ENCODE measurements around the gene IGF2BP1. TPM values are rescaled to one million over a fixed set of nuclear protein-coding genes. Genes with fewer than 3 reads are reported as not detected.

The IGF2BP1 gene
- total RNA-seq, 1 experiment from 2014 or later = not detected

- Histone ChIP-seq H3K36me3 (ENCODE audit: insufficient read depth, low read length) (no peaks in the 10 kb centered on the region), H3K4me1 (ENCODE audit: low read length) (no peaks in the 10 kb centered on the region), H3K27ac (ENCODE audit: low read length) (no peak overlapping the region), H4K20me1 (ENCODE audit: insufficient read depth, low read depth, low read length) (no peaks in the 10 kb centered on the region), H3K4me3 (ENCODE audit: low read length) (no peak overlapping the region), H3K9me2 (replicated peaks; ENCODE audit: insufficient read depth, low read length) (no peaks in the 10 kb centered on the region), H2AFZ (ENCODE audit: low read length) (no peak overlapping the region), H3K27me3 (ENCODE audit: low read length) (no peaks in the 10 kb centered on the region), H3K9ac (ENCODE audit: low read length) (no peak overlapping the region), H3K79me2 (ENCODE audit: low read length) (no peaks in the 10 kb centered on the region), H3K4me2 (ENCODE audit: low read depth, low read length, poor library complexity, severe bottlenecking) (no peak overlapping the region), H3K9me3 (ENCODE audit: low read length) (no peaks in the 10 kb centered on the region)
- DNase-seq = no peak
These were observed 3.9 kb upstream of the IGF2BP1 start for GRCh38 chr17:48993305-48993704.

GRCh38 chr17:48993951-48994350 is 3.2 kb upstream of the IGF2BP1 start:
- no peak for DNase-seq
- H3K27me3 ChIP-seq (ENCODE audit: low read length) = no peaks in the 10 kb centered on the region
- no peak overlapping the region for H3K27ac ChIP-seq (ENCODE audit: low read length)
- H3K4me3 ChIP-seq (ENCODE audit: low read length) = no peak overlapping the region
- H3K4me1 ChIP-seq (ENCODE audit: low read length) = no peaks in the 10 kb centered on the region
- H3K9ac ChIP-seq (ENCODE audit: low read length) = no peak overlapping the region
- no peaks in the 10 kb centered on the region for H3K79me2 ChIP-seq (ENCODE audit: low read length)
- no peak overlapping the region for H3K4me2 ChIP-seq (ENCODE audit: low read depth, low read length, poor library complexity, severe bottlenecking)
- H3K9me2 ChIP-seq (replicated peaks; ENCODE audit: insufficient read depth, low read length) = no peaks in the 10 kb centered on the region
- no peak overlapping the region for H2AFZ ChIP-seq (ENCODE audit: low read length)
- H3K36me3 ChIP-seq (ENCODE audit: insufficient read depth, low read length) = no peaks in the 10 kb centered on the region
- no peaks in the 10 kb centered on the region for H4K20me1 ChIP-seq (ENCODE audit: insufficient read depth, low read depth, low read length)
- H3K9me3 ChIP-seq (ENCODE audit: low read length) = no peaks in the 10 kb centered on the region

DNA sequence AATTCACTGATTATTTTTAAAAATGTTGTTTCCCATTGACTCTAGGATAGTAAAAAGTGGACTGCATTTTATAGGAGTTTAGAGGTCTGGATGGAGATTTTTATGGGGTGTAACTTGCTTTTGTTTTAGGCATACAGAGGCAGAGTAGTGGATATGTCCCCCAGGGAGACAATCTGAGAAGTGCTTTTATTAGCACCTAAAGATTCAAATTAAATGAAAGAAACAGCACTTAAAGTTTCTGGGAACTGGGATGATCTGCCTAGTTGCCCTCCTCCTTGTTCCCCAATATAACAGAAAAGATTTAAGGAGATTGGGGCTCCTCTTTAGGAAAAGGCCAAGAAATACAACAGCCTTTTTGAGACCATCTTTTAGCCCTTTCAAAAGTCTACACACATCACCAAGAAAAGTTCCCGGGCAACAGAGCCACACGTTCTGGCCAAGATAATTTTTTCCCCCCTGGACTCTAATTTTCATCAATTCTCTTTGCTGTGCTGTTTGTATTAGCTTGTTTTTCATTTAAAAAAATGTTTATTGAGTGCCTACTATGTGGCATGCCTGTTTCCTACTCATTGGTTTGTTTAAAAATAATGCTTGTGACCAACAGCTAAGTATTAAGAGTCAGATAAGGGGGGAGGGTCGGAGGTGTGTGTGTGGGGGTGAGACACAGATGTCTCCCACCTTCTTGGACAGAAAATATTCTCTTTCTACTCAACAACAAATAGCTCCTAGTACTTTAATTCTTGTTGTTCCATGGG is 2.5 kb upstream of the IGF2BP1 start:
- no peaks in the 10 kb centered on the region for H4K20me1 ChIP-seq (ENCODE audit: insufficient read depth, low read depth, low read length)
- no peaks in the 10 kb centered on the region for H3K9me2 ChIP-seq (replicated peaks; ENCODE audit: insufficient read depth, low read length)
- no peaks in the 10 kb centered on the region for H3K4me1 ChIP-seq (ENCODE audit: low read length)
- H2AFZ ChIP-seq (ENCODE audit: low read length) = no peak overlapping the region
- DNase-seq = no peak
- H3K4me3 ChIP-seq (ENCODE audit: low read length) = no peak overlapping the region
- no peaks in the 10 kb centered on the region for H3K79me2 ChIP-seq (ENCODE audit: low read length)
- H3K9ac ChIP-seq (ENCODE audit: low read length) = no peak overlapping the region
- no peaks in the 10 kb centered on the region for H3K9me3 ChIP-seq (ENCODE audit: low read length)
- H3K27ac ChIP-seq (ENCODE audit: low read length) = no peak overlapping the region
- H3K4me2 ChIP-seq (ENCODE audit: low read depth, low read length, poor library complexity, severe bottlenecking) = no peak overlapping the region
- no peaks in the 10 kb centered on the region for H3K27me3 ChIP-seq (ENCODE audit: low read length)
- no peaks in the 10 kb centered on the region for H3K36me3 ChIP-seq (ENCODE audit: insufficient read depth, low read length)

GRCh38 chr17:48995304-48995973 is 1.7 kb upstream of the IGF2BP1 start:
- no peak overlapping the region for H3K4me2 ChIP-seq (ENCODE audit: low read depth, low read length, poor library complexity, severe bottlenecking)
- no peak overlapping the region for H2AFZ ChIP-seq (ENCODE audit: low read length)
- no peak for DNase-seq
- H3K9me2 ChIP-seq (replicated peaks; ENCODE audit: insufficient read depth, low read length) = no peaks in the 10 kb centered on the region
- H3K4me1 ChIP-seq (ENCODE audit: low read length) = no peaks in the 10 kb centered on the region
- no peaks in the 10 kb centered on the region for H4K20me1 ChIP-seq (ENCODE audit: insufficient read depth, low read depth, low read length)
- H3K27me3 ChIP-seq (ENCODE audit: low read length) = no peaks in the 10 kb centered on the region
- H3K9me3 ChIP-seq (ENCODE audit: low read length) = no peaks in the 10 kb centered on the region
- H3K9ac ChIP-seq (ENCODE audit: low read length) = no peak overlapping the region
- H3K4me3 ChIP-seq (ENCODE audit: low read length) = no peak overlapping the region
- no peaks in the 10 kb centered on the region for H3K36me3 ChIP-seq (ENCODE audit: insufficient read depth, low read length)
- H3K27ac ChIP-seq (ENCODE audit: low read length) = no peak overlapping the region
- H3K79me2 ChIP-seq (ENCODE audit: low read length) = no peaks in the 10 kb centered on the region

GRCh38 chr17:48995974-48996721 is 1.0 kb upstream of the IGF2BP1 start:
- no peaks in the 10 kb centered on the region for H3K9me2 ChIP-seq (replicated peaks; ENCODE audit: insufficient read depth, low read length)
- H3K27ac ChIP-seq (ENCODE audit: low read length) = no peak overlapping the region
- H3K9ac ChIP-seq (ENCODE audit: low read length) = no peak overlapping the region
- no peaks in the 10 kb centered on the region for H3K9me3 ChIP-seq (ENCODE audit: low read length)
- no peak overlapping the region for H2AFZ ChIP-seq (ENCODE audit: low read length)
- H3K79me2 ChIP-seq (ENCODE audit: low read length) = no peaks in the 10 kb centered on the region
- H3K4me3 ChIP-seq (ENCODE audit: low read length) = no peak overlapping the region
- H4K20me1 ChIP-seq (ENCODE audit: insufficient read depth, low read depth, low read length) = no peaks in the 10 kb centered on the region
- no peaks in the 10 kb centered on the region for H3K27me3 ChIP-seq (ENCODE audit: low read length)
- no peak overlapping the region for H3K4me2 ChIP-seq (ENCODE audit: low read depth, low read length, poor library complexity, severe bottlenecking)
- H3K4me1 ChIP-seq (ENCODE audit: low read length) = no peaks in the 10 kb centered on the region
- no peak for DNase-seq
- no peaks in the 10 kb centered on the region for H3K36me3 ChIP-seq (ENCODE audit: insufficient read depth, low read length)

DNA sequence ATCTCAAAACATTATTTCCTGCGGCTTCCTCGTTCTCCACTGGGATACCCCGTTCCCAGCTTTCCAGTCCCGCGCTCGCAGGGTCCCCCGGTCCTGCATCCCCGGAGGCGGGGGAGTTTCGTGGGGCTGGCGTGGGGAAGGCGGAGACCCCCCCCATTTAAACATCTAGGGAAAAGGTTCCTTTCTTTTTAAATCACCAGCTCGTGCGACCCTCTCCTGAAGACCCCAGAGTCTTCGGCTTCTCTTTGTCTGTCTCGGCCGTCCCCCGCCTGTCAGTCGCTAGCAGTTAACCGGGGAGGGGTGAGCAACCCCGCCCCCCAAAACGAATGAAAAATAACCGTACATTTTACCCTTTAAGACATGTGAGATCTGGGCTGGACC is 473 bp upstream of the IGF2BP1 start:
- H3K9me2 ChIP-seq (replicated peaks; ENCODE audit: insufficient read depth, low read length) = no peaks in the 10 kb centered on the region
- no peaks in the 10 kb centered on the region for H4K20me1 ChIP-seq (ENCODE audit: insufficient read depth, low read depth, low read length)
- H2AFZ ChIP-seq (ENCODE audit: low read length) = no peak overlapping the region
- no peak overlapping the region for H3K27ac ChIP-seq (ENCODE audit: low read length)
- DNase-seq = no peak
- H3K4me1 ChIP-seq (ENCODE audit: low read length) = no peaks in the 10 kb centered on the region
- no peaks in the 10 kb centered on the region for H3K79me2 ChIP-seq (ENCODE audit: low read length)
- no peaks in the 10 kb centered on the region for H3K36me3 ChIP-seq (ENCODE audit: insufficient read depth, low read length)
- no peak overlapping the region for H3K9ac ChIP-seq (ENCODE audit: low read length)
- no peak overlapping the region for H3K4me3 ChIP-seq (ENCODE audit: low read length)
- no peak overlapping the region for H3K4me2 ChIP-seq (ENCODE audit: low read depth, low read length, poor library complexity, severe bottlenecking)
- H3K27me3 ChIP-seq (ENCODE audit: low read length) = no peaks in the 10 kb centered on the region
- no peaks in the 10 kb centered on the region for H3K9me3 ChIP-seq (ENCODE audit: low read length)

GRCh38 chr17:48997827-48998586 is 822 bp downstream of the IGF2BP1 start:
- Histone ChIP-seq H3K27ac (ENCODE audit: low read length) (no peak overlapping the region), H3K4me1 (ENCODE audit: low read length) (no peaks in the 10 kb centered on the region), H2AFZ (ENCODE audit: low read length) (no peak overlapping the region), H3K4me2 (ENCODE audit: low read depth, low read length, poor library complexity, severe bottlenecking) (no peak overlapping the region), H3K9me3 (ENCODE audit: low read length) (no peaks in the 10 kb centered on the region), H3K9me2 (replicated peaks; ENCODE audit: insufficient read depth, low read length) (no peaks in the 10 kb centered on the region), H3K79me2 (ENCODE audit: low read length) (no peaks in the 10 kb centered on the region), H3K4me3 (ENCODE audit: low read length) (no peak overlapping the region), H3K27me3 (ENCODE audit: low read length) (no peaks in the 10 kb centered on the region), H3K9ac (ENCODE audit: low read length) (no peak overlapping the region), H4K20me1 (ENCODE audit: insufficient read depth, low read depth, low read length) (no peaks in the 10 kb centered on the region), H3K36me3 (ENCODE audit: insufficient read depth, low read length) (no peaks in the 10 kb centered on the region)
- no peak for DNase-seq

Data from Karpas-422 (cell line).